HG02943 (cell line): ENCODE results near the gene SBK3.
"Not testable (repeated sequence)": the region's sequence is repeated elsewhere in the genome, so short reads cannot be mapped to it uniquely, and the experiment has no call there.

Source experiments
- ATAC-seq: cut with Tn5 transposase; IDR thresholded peaks from one replicate; pipeline ENCODE4 v1.9.1; 2021; ENCODE audit warnings: mild to moderate bottlenecking, low read depth, moderate library complexity; ENCODE audit not compliant: unreplicated experiment

SBK3 gene

GRCh38 chr19:55525289-55526101 is 19.8 kb downstream of the SBK3 start:
- no peak for ATAC-seq

- ATAC-seq: no peak
Measured at GRCh38 chr19:55520691-55521292, 24.6 kb downstream of the SBK3 start.

- ATAC-seq: no peak
Measured at GRCh38 chr19:55519451-55520311, 25.7 kb downstream of the SBK3 start.

- peak; percentile 97 for ATAC-seq
Measured at GRCh38 chr19:55516878-55517620, 28.3 kb downstream of the SBK3 start.

- ATAC-seq: no peak
Measured at GRCh38 chr19:55508120-55508519, 37.2 kb downstream of the SBK3 start.

- ATAC-seq: no peak
Measured at GRCh38 chr19:55504981-55505380, 40.4 kb downstream of the SBK3 start.

- no peak for ATAC-seq
Measured at GRCh38 chr19:55504252-55504603, 41.1 kb downstream of the SBK3 start.

- peak; percentile 83 for ATAC-seq
Measured at GRCh38 chr19:55503502-55504251, 41.7 kb downstream of the SBK3 start.

GRCh38 chr19:55503157-55503501 is 42.2 kb downstream of the SBK3 start:
- no peak for ATAC-seq

- no peak for ATAC-seq
Measured at GRCh38 chr19:55502197-55502952, 43.0 kb downstream of the SBK3 start.

- no peak for ATAC-seq
Measured at GRCh38 chr19:55500368-55500952, 44.9 kb downstream of the SBK3 start.

- ATAC-seq: no peak
Measured at GRCh38 chr19:55498246-55498840, 47.0 kb downstream of the SBK3 start.

GRCh38 chr19:55497763-55498162 is 47.6 kb downstream of the SBK3 start:
- ATAC-seq: no peak

GRCh38 chr19:55496820-55497219 is 48.5 kb downstream of the SBK3 start:
- ATAC-seq: not testable (repeated sequence)

GRCh38 chr19:55495646-55496349 is 49.5 kb downstream of the SBK3 start:
- no peak for ATAC-seq

GRCh38 chr19:55494172-55494761 is 51.1 kb downstream of the SBK3 start:
- ATAC-seq: no peak

GRCh38 chr19:55493645-55494171 is 51.6 kb downstream of the SBK3 start:
- ATAC-seq: no peak
